IMR-90 (cell line): ENCODE data around the gene NLE1. TPM values are rescaled to one million over a fixed set of nuclear protein-coding genes. Genes with fewer than 3 reads are reported as not detected.

Experiments
- ATAC-seq: fragments of 200-7000 bp; cut with Tn5 transposase; 2 replicates; pipeline ENCODE4 v1.9.1; 2020; ENCODE audit warnings: low read depth, mild to moderate bottlenecking, moderate library complexity
- BruUV-seq: library from RNA; stranded (reverse); fragments of 400-500 nt; replicated peaks from 2 replicates; lab custom pipeline; 2021; lab: Mats Ljungman, UMichigan
- CTCF ChIA-PET: fragments of 300-600 bp; formaldehyde crosslinking; extraction: SDS; loops from one replicate; lab custom pipeline; 2021; ENCODE audit warnings: antibody characterized with exemption; lab: Yijun Ruan, JAX
- POLR2A ChIA-PET: fragments of 300-600 bp; sonication (Branson Sonifier 250); formaldehyde crosslinking; loops from one replicate; lab custom pipeline; 2022; ENCODE audit warnings: antibody characterized with exemption; ENCODE audit not compliant: unreplicated experiment; lab: Charles Lee
- DNase-seq: peaks from one replicate; pipeline ENCODE4 v3.0.0; 2013
- H2AFZ ChIP-seq: replicated peaks from 2 replicates; pipeline ENCODE3; 2013; ENCODE audit warnings: low read length, mild to moderate bottlenecking; ENCODE audit not compliant: poor library complexity
- H2AK5ac ChIP-seq: 2 replicates; pipeline ENCODE4 v1.6.1; 2013; ENCODE audit warnings: low read depth, low read length, inconsistent platforms
- H2AK9ac ChIP-seq: replicated peaks from 2 replicates; pipeline ENCODE3; 2013; ENCODE audit warnings: mild to moderate bottlenecking, low read depth, low read length, moderate library complexity; ENCODE audit not compliant: poor library complexity
- H2BK120ac ChIP-seq: 2 replicates; pipeline ENCODE4 v1.6.1; 2013; ENCODE audit warnings: low read depth, low read length, inconsistent platforms
- H2BK15ac ChIP-seq: 3 replicates; pipeline ENCODE4 v1.6.1; 2013; ENCODE audit warnings: low read depth, low read length, inconsistent platforms
- H2BK20ac ChIP-seq: 2 replicates; pipeline ENCODE4 v1.6.1; 2013; ENCODE audit warnings: low read depth, mild to moderate bottlenecking, inconsistent platforms, low read length, moderate library complexity
- H2BK5ac ChIP-seq: 2 replicates; pipeline ENCODE4 v1.6.1; 2013; ENCODE audit warnings: mild to moderate bottlenecking, low read depth, low read length, inconsistent platforms; ENCODE audit not compliant: poor library complexity, severe bottlenecking
- H3K14ac ChIP-seq: replicated peaks from 2 replicates; pipeline ENCODE4 v1.6.1; 2013; ENCODE audit warnings: low read depth, low read length, inconsistent platforms
- H3K18ac ChIP-seq: 2 replicates; pipeline ENCODE4 v1.6.1; 2013; ENCODE audit warnings: low read depth, low read length, control low read depth
- H3K23ac ChIP-seq: 2 replicates; pipeline ENCODE4 v1.6.1; 2013; ENCODE audit warnings: low read depth, low read length, inconsistent platforms
- H3K27ac ChIP-seq: 2 replicates; pipeline ENCODE4 v1.5.1; 2013; ENCODE audit warnings: mild to moderate bottlenecking, control low read depth, low read length; ENCODE audit not compliant: insufficient read depth
- H3K27me3 ChIP-seq: 2 replicates; pipeline ENCODE4 v1.6.1; 2013; ENCODE audit warnings: low read length; ENCODE audit not compliant: control insufficient read depth, insufficient read depth
- H3K36me3 ChIP-seq: 2 replicates; pipeline ENCODE4 v1.6.1; 2013; ENCODE audit warnings: low read length, mixed read lengths; ENCODE audit not compliant: control insufficient read depth, insufficient read depth
- H3K4ac ChIP-seq: 2 replicates; pipeline ENCODE4 v1.6.1; 2013; ENCODE audit warnings: low read depth, low read length, inconsistent platforms
- H3K4me1 ChIP-seq: 2 replicates; pipeline ENCODE4 v1.6.1; 2013; ENCODE audit warnings: low read length, mixed read lengths; ENCODE audit not compliant: control insufficient read depth, insufficient read depth
- H3K4me2 ChIP-seq: 2 replicates; pipeline ENCODE4 v1.6.1; 2013; ENCODE audit warnings: low read depth, mild to moderate bottlenecking, control low read depth, low read length, moderate library complexity
- H3K4me3 ChIP-seq: 2 replicates; pipeline ENCODE4 v1.5.1; 2013; ENCODE audit warnings: low read depth, mild to moderate bottlenecking, control low read depth, low read length, moderate library complexity; ENCODE audit not compliant: insufficient read depth
- H3K56ac ChIP-seq: 2 replicates; pipeline ENCODE4 v1.6.1; 2013; ENCODE audit warnings: low read length, inconsistent platforms; ENCODE audit not compliant: insufficient read depth; ENCODE audit errors: extremely low read depth
- H3K79me1 ChIP-seq, 2 experiments: 2 replicates each; pipeline ENCODE4 v1.6.1; 2013; ENCODE audit warnings: low read length in 2 of 2, inconsistent platforms in 1 of 2, low read depth in 1 of 2
- H3K9ac ChIP-seq: 2 replicates; pipeline ENCODE4 v1.6.1; 2013; ENCODE audit warnings: low read depth, low read length, control low read depth
- H3K9me1 ChIP-seq: 2 replicates; pipeline ENCODE4 v1.6.1; 2013; ENCODE audit warnings: low read length, inconsistent platforms; ENCODE audit not compliant: insufficient read depth
- H3K9me3 ChIP-seq: 2 replicates; pipeline ENCODE4 v1.6.1; 2013; ENCODE audit warnings: low read length; ENCODE audit not compliant: control insufficient read depth, insufficient read depth
- H4K20me1 ChIP-seq: 2 replicates; pipeline ENCODE4 v1.6.1; 2013; ENCODE audit warnings: low read length, inconsistent platforms; ENCODE audit not compliant: insufficient read depth
- H4K5ac ChIP-seq: 2 replicates; pipeline ENCODE4 v1.6.1; 2013; ENCODE audit warnings: mild to moderate bottlenecking, low read depth, low read length, control low read depth
- H4K8ac ChIP-seq, 2 experiments: 2 replicates each; pipeline ENCODE4 v1.6.1; 2013; ENCODE audit warnings: low read depth in 2 of 2, low read length in 2 of 2, control low read depth in 1 of 2, inconsistent platforms in 1 of 2
- H4K91ac ChIP-seq: 2 replicates; pipeline ENCODE4 v1.6.1; 2013; ENCODE audit warnings: low read depth, low read length, inconsistent platforms; ENCODE audit not compliant: insufficient read depth
- CEBPB ChIP-seq: IDR thresholded peaks from 2 replicates; pipeline ENCODE4 v1.6.1; 2012; ENCODE audit warnings: low read depth, low read length, improper control_type of control experiment
- SMC3 ChIP-seq: fragments of 150-350 bp; IDR thresholded peaks from 2 replicates; pipeline ENCODE4 v1.6.1; 2016; ENCODE audit warnings: low read depth, mild to moderate bottlenecking, antibody characterized with exemption, low read length, moderate library complexity
- USF2 ChIP-seq: fragments of 150-350 bp; IDR thresholded peaks from 2 replicates; pipeline ENCODE4 v1.6.1; 2017; ENCODE audit warnings: mild to moderate bottlenecking, antibody characterized with exemption, low read length, low read depth
- WGBS, 2 experiments: methylation state at CpG; one replicate each; pipeline versions ENCODE4 v1.1.5 to v1.1.7; 2013; ENCODE audit warnings: missing lambda C conversion rate in 2 of 2; ENCODE audit not compliant: insufficient read length in 1 of 2; ENCODE audit errors: extremely low coverage in 2 of 2; 5-methylcytosine and 5-hydroxymethylcytosine counted together
- dilution Hi-C: fragments of 300-500 bp; cut with HindIII; formaldehyde crosslinking; loops from one replicate; pipeline ENCODE4 v1.14.3; 2018; ENCODE audit warnings: low sequenced_read_pairs; ENCODE audit not compliant: unreplicated experiment
- in situ Hi-C: fragments of 300-500 bp; cut with MboI; formaldehyde crosslinking; loops from 3 replicates; pipeline ENCODE4 v1.14.3; 2019; ENCODE audit warnings: low sequenced_read_pairs, inconsistent platforms, mixed read lengths
- intact Hi-C: fragments of 100-400 bp; cut with micrococcal nuclease; formaldehyde crosslinking; loops from 2 replicates; pipeline ENCODE4 v1.10.0; 2022
- polyA plus RNA-seq, 3 experiments: library from polyadenylated mRNA; depleted of rRNA; stranded (reverse); fragments of >200 nt; gene quantifications; 2 replicates each; pipeline ENCODE4 v1.2.3, GENCODE V29; 2012; ENCODE audit warnings: low replicate concordance in 1 of 3
- total RNA-seq: library from RNA; depleted of rRNA; stranded (reverse); fragments of >200 nt; gene quantifications from 2 replicates; pipeline ENCODE4 v1.2.3, GENCODE V29; 2012

NLE1 gene
- total and polyA plus RNA-seq, 2 of the 4 experiments (the other 2 are of a cell fraction), result 18.6 to 23.7 TPM

GRCh38 chr17:35185849-35186248 lies 43.7 kb upstream of the NLE1 start:
- no peak overlapping the region for H3K4me2 ChIP-seq
- no peak overlapping the region for H2AK5ac ChIP-seq
- ATAC-seq, result no peak
- H3K4ac ChIP-seq, result no peak overlapping the region
- POLR2A ChIA-PET, result no interaction called here
- H2BK5ac ChIP-seq, result no peak overlapping the region
- H4K5ac ChIP-seq, result no peak overlapping the region
- intact Hi-C loops, result no loop called here
- no CpG with 5 or more reads among the region's 1 CpG for WGBS, 2 experiments
- dilution Hi-C loops, result loop anchor here (25.0 kb wide), 1 partner anchor 351 kb away; the partner anchor contains the start of gene SLFN12L
- DNase-seq, result no peak
- H3K4me1 ChIP-seq, result no peaks in the 10 kb centered on the region
- H3K56ac ChIP-seq, result no peak overlapping the region
- H3K23ac ChIP-seq, result no peak overlapping the region
- CTCF ChIA-PET, result no interaction called here
- H3K27ac ChIP-seq, result no peak overlapping the region
- no peak overlapping the region for H4K8ac ChIP-seq
- no peaks in the 10 kb centered on the region for H4K20me1 ChIP-seq
- no peaks in the 10 kb centered on the region for H3K9me3 ChIP-seq
- H3K79me1 ChIP-seq, result no peaks in the 10 kb centered on the region
- no peak overlapping the region for H3K4me3 ChIP-seq
- no peak overlapping the region for H2BK120ac ChIP-seq
- H2BK15ac ChIP-seq, result no peak overlapping the region
- no peak overlapping the region for H3K9ac ChIP-seq
- no peak overlapping the region for H3K14ac ChIP-seq
- H2AFZ ChIP-seq, result no peak overlapping the region
- TF ChIP-seq CEBPB (no peak), SMC3 (no peak), USF2 (no peak)
- in situ Hi-C loops, result no loop called here
- BruUV-seq, result no TSS peak
- no peaks in the 10 kb centered on the region for H3K36me3 ChIP-seq
- peaks cover 8% of the 10 kb centered on the region for H3K27me3 ChIP-seq
- no peak overlapping the region for H3K18ac ChIP-seq
- no peaks in the 10 kb centered on the region for H3K9me1 ChIP-seq
- no peak overlapping the region for H2BK20ac ChIP-seq
- H4K91ac ChIP-seq, result no peak overlapping the region
- no peak overlapping the region for H2AK9ac ChIP-seq
